ENCODE results near the gene ATG5.

Gene ATG5

GRCh38 chr6:106227612-106228507 is 97.7 kb downstream of the ATG5 start:
- ChIA-PET CTCF (no interaction called here), POLR2A (ENCODE audit: low non-redundant PET) (no interaction called here)
- no peak for DNase-seq (ENCODE audit: low spot score)
- H3K27ac ChIP-seq = no peak overlapping the region
- TF ChIP-seq CTCF (conservative IDR thresholded peaks at IDR 0.05; ENCODE audit: low read depth) = no peak

GRCh38 chr6:106226676-106227075 is 98.9 kb downstream of the ATG5 start:
- no peak for TF ChIP-seq CTCF (conservative IDR thresholded peaks at IDR 0.05; ENCODE audit: low read depth)
- H3K27ac ChIP-seq = no peak overlapping the region
- ChIA-PET POLR2A (ENCODE audit: low non-redundant PET) (no interaction called here), CTCF (no interaction called here)
- DNase-seq (ENCODE audit: low spot score) = no peak

- ChIA-PET CTCF (interaction anchor here (0.7 to 1.4 kb wide), 2 partner anchors 33 to 139 kb away, joined by 3 to 4 read pairs; partner anchors contain the start of gene PRDM1), POLR2A (ENCODE audit: low non-redundant PET) (no interaction called here)
- TF ChIP-seq CTCF (conservative IDR thresholded peaks at IDR 0.05; ENCODE audit: low read depth) = no peak
- H3K27ac ChIP-seq = no peak overlapping the region
- no peak for DNase-seq (ENCODE audit: low spot score)
Observed at GRCh38 chr6:106225581-106225980, 100.0 kb downstream of the ATG5 start.

GRCh38 chr6:106223300-106223930 is 102.1 kb downstream of the ATG5 start:
- no peak overlapping the region for H3K27ac ChIP-seq
- peak; percentile 29 for DNase-seq (ENCODE audit: low spot score)
- ChIA-PET POLR2A (ENCODE audit: low non-redundant PET) (no interaction called here), CTCF (interaction anchor here (0.6 to 1.9 kb wide), 20 partner anchors 9 to 1111 kb away, joined by 3 to 22 read pairs (median 4); partner anchors contain the start of gene PRDM1)
- TF ChIP-seq CTCF (conservative IDR thresholded peaks at IDR 0.05; ENCODE audit: low read depth) = peak; percentile 64

GRCh38 chr6:106220485-106220884 is 105.1 kb downstream of the ATG5 start:
- ChIA-PET POLR2A (ENCODE audit: low non-redundant PET) (no interaction called here), CTCF (no interaction called here)
- no peak overlapping the region for H3K27ac ChIP-seq
- DNase-seq (ENCODE audit: low spot score) = no peak
- no peak for TF ChIP-seq CTCF (conservative IDR thresholded peaks at IDR 0.05; ENCODE audit: low read depth)

GRCh38 chr6:106216527-106216926 is 109.0 kb downstream of the ATG5 start:
- ChIA-PET CTCF (no interaction called here), POLR2A (ENCODE audit: low non-redundant PET) (no interaction called here)
- no peak overlapping the region for H3K27ac ChIP-seq
- TF ChIP-seq CTCF (conservative IDR thresholded peaks at IDR 0.05; ENCODE audit: low read depth) = no peak
- no peak for DNase-seq (ENCODE audit: low spot score)

Measured in RWPE1 (cell line).